Epithelial cell of proximal tubule (primary cell): ENCODE results near the gene ABI3. TPM values are rescaled to one million over a fixed set of nuclear protein-coding genes. Genes with fewer than 3 reads are reported as not detected.

ENCODE experiments used
- DNase-seq: peaks from one replicate; pipeline ENCODE4 v3.0.0-alpha.2; 2011; ENCODE audit warnings: low read depth
- H3K4me3 ChIP-seq: 2 replicates; pipeline ENCODE4 v1.5.1; 2011; ENCODE audit warnings: low read depth, mild to moderate bottlenecking, low read length
- CTCF ChIP-seq: conservative IDR thresholded peaks from 2 replicates; pipeline ENCODE4 v1.5.1; 2012; ENCODE audit warnings: low read depth, mild to moderate bottlenecking, low read length
- total RNA-seq: library from RNA; depleted of rRNA; stranded (reverse); fragments of >200 nt; gene quantifications from 2 replicates; pipeline ENCODE4 v1.2.3, GENCODE V29; 2015

The ABI3 gene
- total RNA-seq, 1 donor from 2014 or later = 0.86 TPM

GRCh38 chr17:49231563-49231894 lies 21.0 kb downstream of the ABI3 start:
- no peak for TF ChIP-seq CTCF
- DNase-seq = no peak
- H3K4me3 ChIP-seq = no peak overlapping the region

GRCh38 chr17:49234509-49235080 lies 24.1 kb downstream of the ABI3 start:
- H3K4me3 ChIP-seq = no peak overlapping the region
- no peak for TF ChIP-seq CTCF
- no peak for DNase-seq

GRCh38 chr17:49235896-49236295 lies 25.4 kb downstream of the ABI3 start:
- no peak overlapping the region for H3K4me3 ChIP-seq
- DNase-seq = no peak
- TF ChIP-seq CTCF = no peak

- no peak for DNase-seq
- no peak overlapping the region for H3K4me3 ChIP-seq
- TF ChIP-seq CTCF = no peak
These were observed 29.5 kb downstream of the ABI3 start for GRCh38 chr17:49239963-49240362.

GRCh38 chr17:49240619-49241018 lies 30.1 kb downstream of the ABI3 start:
- no peak for DNase-seq
- H3K4me3 ChIP-seq = no peak overlapping the region
- no peak for TF ChIP-seq CTCF

GRCh38 chr17:49241040-49241439 lies 30.5 kb downstream of the ABI3 start:
- no peak overlapping the region for H3K4me3 ChIP-seq
- DNase-seq = no peak

More at GRCh38 chr17:49241040-49241439, 30.5 kb downstream of the ABI3 start:
- TF ChIP-seq CTCF = no peak
